HFFc6 (cell line): ENCODE results near the gene HSD17B8. TPM values are rescaled to one million over a fixed set of nuclear protein-coding genes. Genes with fewer than 3 reads are reported as not detected.

Experiments used
- DNase-seq: peaks from one replicate; pipeline ENCODE4 v3.0.0-alpha.2; 2018
- H3K27ac Mint-ChIP-seq: 2 replicates; pipeline ENCODE4 v1.8.0; 2020; ENCODE audit warnings: mild to moderate bottlenecking, mixed read lengths
- H3K27me3 Mint-ChIP-seq: 2 replicates; pipeline ENCODE4 v1.8.0; 2021; ENCODE audit warnings: mild to moderate bottlenecking, moderate library complexity, mixed read lengths; ENCODE audit not compliant: insufficient read depth
- H3K36me3 Mint-ChIP-seq: 2 replicates; pipeline ENCODE4 v1.8.0; 2021; ENCODE audit warnings: low read depth, mixed read lengths
- H3K4me1 Mint-ChIP-seq: 2 replicates; pipeline ENCODE4 v1.8.0; 2020; ENCODE audit warnings: low read depth, mixed read lengths
- H3K4me3 Mint-ChIP-seq: 2 replicates; pipeline ENCODE4 v1.8.0; 2020; ENCODE audit warnings: mild to moderate bottlenecking, moderate library complexity, mixed read lengths
- H3K9me3 Mint-ChIP-seq: 2 replicates; pipeline ENCODE4 v1.8.0; 2020; ENCODE audit warnings: mild to moderate bottlenecking, mixed read lengths
- CTCF ChIP-seq: fragments of 200-600 bp; sonication (generic); IDR thresholded peaks from 2 replicates; pipeline ENCODE4 v1.5.0; 2021; ENCODE audit warnings: antibody characterized with exemption, mild to moderate bottlenecking
- total RNA-seq, 6 experiments: library from RNA; stranded (reverse); fragmentation: NEBNext Ultra II Directional; extraction: Animal tissue kit (Norgen Biotek cat#: 25700); gene quantifications; 2 replicates in 1 of 6; 3 replicates in 5 of 6; pipeline ENCODE4 v1.2.3, GENCODE V29; 2021

The HSD17B8 gene
- total RNA-seq, 6 experiments from 2014 or later = 0.39 to 1.2 (median 0.73) TPM

GRCh38 chr6:33204165-33204414, 365 bp upstream of the HSD17B8 start:
- Mint-ChIP-seq H3K27me3 (peaks cover 8% of the 10 kb centered on the region), H3K9me3 (no peaks in the 10 kb centered on the region), H3K4me1 (peaks cover 62% of the 10 kb centered on the region), H3K27ac (peak overlapping the region; percentile 66), H3K36me3 (peaks cover 47% of the 10 kb centered on the region), H3K4me3 (peak overlapping the region; percentile 100)
- TF ChIP-seq CTCF = no peak
- no peak for DNase-seq

GRCh38 chr6:33205191-33206026, 954 bp downstream of the HSD17B8 start:
- peak; percentile 59 for TF ChIP-seq CTCF
- H3K27ac Mint-ChIP-seq = peak overlapping the region; percentile 97
- peaks cover 59% of the 10 kb centered on the region for H3K36me3 Mint-ChIP-seq
- peaks cover 65% of the 10 kb centered on the region for H3K4me1 Mint-ChIP-seq
- H3K4me3 Mint-ChIP-seq = peak overlapping the region; percentile 81
- H3K9me3 Mint-ChIP-seq = no peaks in the 10 kb centered on the region
- peak; percentile 52 for DNase-seq
- H3K27me3 Mint-ChIP-seq = peaks cover 8% of the 10 kb centered on the region

- no peaks in the 10 kb centered on the region for H3K9me3 Mint-ChIP-seq
- H3K4me1 Mint-ChIP-seq = peaks cover 65% of the 10 kb centered on the region
- DNase-seq = peak; percentile 23
- no peak for TF ChIP-seq CTCF
- peaks cover 8% of the 10 kb centered on the region for H3K27me3 Mint-ChIP-seq
- H3K4me3 Mint-ChIP-seq = peak overlapping the region; percentile 81
- peaks cover 56% of the 10 kb centered on the region for H3K36me3 Mint-ChIP-seq
- peak overlapping the region; percentile 97 for H3K27ac Mint-ChIP-seq
Observed at GRCh38 chr6:33206027-33206863, 1.8 kb downstream of the HSD17B8 start.

- H3K27ac Mint-ChIP-seq = peak overlapping the region; percentile 97
- H3K9me3 Mint-ChIP-seq = no peaks in the 10 kb centered on the region
- H3K4me1 Mint-ChIP-seq = peaks cover 59% of the 10 kb centered on the region
- H3K4me3 Mint-ChIP-seq = peak overlapping the region; percentile 91
- peaks cover 48% of the 10 kb centered on the region for H3K36me3 Mint-ChIP-seq
- H3K27me3 Mint-ChIP-seq = peaks cover 8% of the 10 kb centered on the region
- no peak for DNase-seq
- no peak for TF ChIP-seq CTCF
Observed at GRCh38 chr6:33206864-33207551, 2.6 kb downstream of the HSD17B8 start.

GRCh38 chr6:33207552-33208090, 3.2 kb downstream of the HSD17B8 start:
- peaks cover 58% of the 10 kb centered on the region for H3K4me1 Mint-ChIP-seq
- peak overlapping the region; percentile 97 for H3K27ac Mint-ChIP-seq
- peaks cover 8% of the 10 kb centered on the region for H3K27me3 Mint-ChIP-seq
- DNase-seq = peak; percentile 24
- H3K36me3 Mint-ChIP-seq = peaks cover 42% of the 10 kb centered on the region
- no peak for TF ChIP-seq CTCF
- H3K9me3 Mint-ChIP-seq = no peaks in the 10 kb centered on the region
- peak overlapping the region; percentile 91 for H3K4me3 Mint-ChIP-seq
